GM15510 (cell line): ENCODE results near the gene DEPDC1.

ENCODE experiments used
- POLR2A ChIP-seq: IDR thresholded peaks from 3 replicates; pipeline ENCODE4 v1.6.1; 2011; ENCODE audit warnings: borderline replicate concordance; ENCODE audit not compliant: insufficient read length; ENCODE audit errors: extremely low read depth

DEPDC1 gene

GRCh38 chr1:68496680-68497357 lies at the start of gene DEPDC1:
TSS of gene DEPDC1 (minus strand) at chr1:68497082. CDS start at chr1:68496999, 83 bp downstream.
- peak; percentile 75 for TF ChIP-seq POLR2A

GRCh38 chr1:68544651-68545050 lies 47.8 kb upstream of the DEPDC1 start:
- TF ChIP-seq POLR2A, result no peak

- TF ChIP-seq POLR2A, result no peak
These were observed 45.7 kb upstream of the DEPDC1 start for GRCh38 chr1:68542586-68542985.

GRCh38 chr1:68538941-68539340 lies 42.1 kb upstream of the DEPDC1 start:
- TF ChIP-seq POLR2A, result no peak

- no peak for TF ChIP-seq POLR2A
These were observed 31.4 kb upstream of the DEPDC1 start for GRCh38 chr1:68528243-68528642.

GRCh38 chr1:68525781-68526180 lies 28.9 kb upstream of the DEPDC1 start:
- no peak for TF ChIP-seq POLR2A

GRCh38 chr1:68521286-68521685 lies 24.4 kb upstream of the DEPDC1 start:
- no peak for TF ChIP-seq POLR2A

- TF ChIP-seq POLR2A, result no peak
These were observed 19.2 kb upstream of the DEPDC1 start for GRCh38 chr1:68516066-68516465.

- no peak for TF ChIP-seq POLR2A
These were observed 14.4 kb upstream of the DEPDC1 start for GRCh38 chr1:68511254-68511653.

GRCh38 chr1:68506386-68506785 lies 9.5 kb upstream of the DEPDC1 start:
- TF ChIP-seq POLR2A, result no peak

GRCh38 chr1:68503085-68503484 lies 6.2 kb upstream of the DEPDC1 start:
- no peak for TF ChIP-seq POLR2A

GRCh38 chr1:68497358-68497698 lies 446 bp upstream of the DEPDC1 start:
- no peak for TF ChIP-seq POLR2A

GRCh38 chr1:68495968-68496679 lies 758 bp downstream of the DEPDC1 start:
- no peak for TF ChIP-seq POLR2A

GRCh38 chr1:68495532-68495931 lies 1.4 kb downstream of the DEPDC1 start:
- TF ChIP-seq POLR2A, result no peak

- TF ChIP-seq POLR2A, result no peak
These were observed 3.7 kb downstream of the DEPDC1 start for GRCh38 chr1:68493193-68493592.

- no peak for TF ChIP-seq POLR2A
These were observed 6.7 kb downstream of the DEPDC1 start for GRCh38 chr1:68490046-68490651.
